Fibroblast of mammary gland (primary cell): ENCODE measurements around the gene CDX2.

Experiments
- DNase-seq: peaks from one replicate; pipeline ENCODE4 v3.0.0-alpha.2; 2010; ENCODE audit warnings: low read depth
- H3K4me3 ChIP-seq: 2 replicates; pipeline ENCODE4 v1.5.1; 2011; ENCODE audit warnings: low read depth, mild to moderate bottlenecking, low read length, moderate library complexity; ENCODE audit not compliant: control insufficient read depth
- TF ChIP-seq, protein P1 (sequence below): conservative IDR thresholded peaks from 2 replicates; pipeline ENCODE4 v1.5.1; 2011; ENCODE audit warnings: low read depth, low read length, inconsistent platforms; ENCODE audit not compliant: control insufficient read depth, insufficient read depth

Gene CDX2

DNA sequence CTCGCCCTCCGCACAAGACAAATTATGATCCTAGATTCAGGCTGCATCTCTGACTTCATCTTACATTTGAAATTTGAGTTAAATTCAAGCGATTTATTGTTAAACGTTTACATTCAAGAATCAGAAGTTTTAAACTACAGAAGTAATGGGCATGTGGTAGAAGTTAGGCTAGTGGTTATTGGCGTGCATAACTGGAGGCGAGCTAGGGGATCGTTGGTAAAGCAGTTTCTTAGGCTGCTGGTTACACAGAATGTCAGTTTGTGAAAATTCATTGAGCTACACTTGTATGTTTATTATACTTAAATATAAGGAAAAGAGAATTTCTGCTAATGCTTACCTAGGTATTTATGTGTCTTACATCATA lies 733 bp upstream of the CDX2 start:
- DNase-seq, result no peak
- TF ChIP-seq, protein P1, sequence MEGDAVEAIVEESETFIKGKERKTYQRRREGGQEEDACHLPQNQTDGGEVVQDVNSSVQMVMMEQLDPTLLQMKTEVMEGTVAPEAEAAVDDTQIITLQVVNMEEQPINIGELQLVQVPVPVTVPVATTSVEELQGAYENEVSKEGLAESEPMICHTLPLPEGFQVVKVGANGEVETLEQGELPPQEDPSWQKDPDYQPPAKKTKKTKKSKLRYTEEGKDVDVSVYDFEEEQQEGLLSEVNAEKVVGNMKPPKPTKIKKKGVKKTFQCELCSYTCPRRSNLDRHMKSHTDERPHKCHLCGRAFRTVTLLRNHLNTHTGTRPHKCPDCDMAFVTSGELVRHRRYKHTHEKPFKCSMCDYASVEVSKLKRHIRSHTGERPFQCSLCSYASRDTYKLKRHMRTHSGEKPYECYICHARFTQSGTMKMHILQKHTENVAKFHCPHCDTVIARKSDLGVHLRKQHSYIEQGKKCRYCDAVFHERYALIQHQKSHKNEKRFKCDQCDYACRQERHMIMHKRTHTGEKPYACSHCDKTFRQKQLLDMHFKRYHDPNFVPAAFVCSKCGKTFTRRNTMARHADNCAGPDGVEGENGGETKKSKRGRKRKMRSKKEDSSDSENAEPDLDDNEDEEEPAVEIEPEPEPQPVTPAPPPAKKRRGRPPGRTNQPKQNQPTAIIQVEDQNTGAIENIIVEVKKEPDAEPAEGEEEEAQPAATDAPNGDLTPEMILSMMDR, result no peak
- no peak overlapping the region for H3K4me3 ChIP-seq

DNA sequence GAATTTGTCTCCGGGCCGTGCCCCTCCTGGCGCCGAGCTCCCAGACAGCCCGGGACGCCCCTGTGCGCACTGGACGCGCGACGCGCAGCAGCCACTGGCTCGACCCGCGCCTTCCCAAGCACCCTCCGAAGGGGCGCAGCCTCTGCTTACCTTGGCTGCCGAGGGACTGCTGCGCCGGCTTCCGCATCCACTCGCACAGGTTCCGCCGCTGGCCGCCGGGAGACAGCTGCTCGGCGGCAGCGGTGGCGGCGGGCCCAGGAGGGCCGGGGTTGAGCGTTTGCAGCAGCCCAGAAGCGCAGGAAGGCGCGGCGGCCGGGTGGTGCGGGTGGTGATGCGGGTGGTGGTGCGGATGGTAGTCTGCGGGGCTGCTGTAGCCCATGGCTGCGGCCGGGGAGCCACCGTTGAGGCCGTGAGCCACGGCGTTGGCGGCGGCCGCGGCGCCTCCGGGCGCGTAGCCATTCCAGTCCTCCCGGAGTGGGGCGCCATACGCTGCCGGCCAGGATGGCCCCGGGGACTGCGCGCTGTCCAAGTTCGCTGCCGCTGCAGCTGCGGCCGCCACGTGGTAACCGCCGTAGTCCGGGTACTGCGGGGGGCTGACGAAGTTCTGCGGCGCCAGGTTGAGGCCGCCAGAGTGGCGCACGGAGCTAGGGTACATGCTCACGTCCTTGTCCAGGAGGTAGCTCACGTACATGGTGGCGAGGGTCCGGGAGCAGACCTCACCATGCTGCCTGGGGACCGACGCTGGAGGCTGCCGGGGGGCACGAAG lies 616 bp downstream of the CDX2 start:
- TF ChIP-seq, protein P1, result no peak
- H3K4me3 ChIP-seq, result no peak overlapping the region
- no peak for DNase-seq

DNA sequence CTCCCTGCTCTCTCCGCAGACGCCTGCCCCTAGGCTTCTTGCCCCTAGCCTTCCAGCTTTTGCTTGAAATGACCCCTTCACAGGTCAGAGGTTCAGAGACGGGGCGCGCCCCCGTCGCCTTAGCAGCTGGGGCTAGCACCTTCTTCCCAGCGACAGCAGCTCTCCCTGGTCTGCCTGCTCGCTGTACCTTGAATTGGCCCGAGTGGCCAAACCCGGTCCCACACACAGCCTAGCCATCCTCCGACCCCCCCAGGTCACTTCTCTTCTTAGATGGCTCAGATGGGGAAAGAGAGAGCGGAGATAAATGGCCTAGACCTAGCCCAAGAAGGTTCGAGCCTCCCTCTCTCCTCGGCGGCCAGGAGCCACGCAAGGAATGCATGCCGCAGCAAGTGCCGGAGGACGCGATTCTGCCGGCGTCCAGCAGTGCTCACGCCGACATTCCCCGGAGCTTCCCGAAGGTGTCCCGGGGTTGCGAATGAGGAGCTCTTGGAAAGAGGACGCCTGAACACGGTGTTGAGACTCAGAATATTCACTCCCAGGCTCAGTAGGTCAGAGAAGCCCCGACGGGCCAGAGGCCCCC lies 1.3 kb downstream of the CDX2 start:
- no peak for DNase-seq
- TF ChIP-seq, protein P1, result no peak
- no peak overlapping the region for H3K4me3 ChIP-seq

DNA sequence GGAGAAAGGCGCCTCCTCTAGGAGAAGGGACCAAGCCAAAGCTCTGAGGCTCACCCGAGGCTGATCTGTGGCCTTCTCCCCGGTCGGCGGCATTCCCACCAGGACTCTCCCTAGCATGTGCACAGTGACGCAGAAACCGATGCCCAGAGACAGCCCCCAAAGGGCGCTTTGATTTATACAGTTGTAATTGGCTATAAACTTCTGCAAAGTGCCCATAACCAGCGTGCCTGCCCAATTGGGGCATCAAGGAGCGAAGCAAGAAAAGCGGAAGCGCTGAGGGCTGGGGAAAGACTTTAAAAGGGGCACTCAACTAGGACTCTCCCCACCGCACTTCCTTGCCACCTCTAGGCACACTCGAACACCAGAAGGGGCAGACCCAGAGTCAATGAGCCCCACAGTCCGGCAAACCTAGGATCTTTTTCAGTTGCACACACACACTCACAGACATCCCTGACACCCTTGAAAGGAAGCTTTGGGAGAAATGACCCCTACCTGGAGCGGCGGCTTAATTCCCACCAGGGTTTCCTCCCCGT lies 1.8 kb downstream of the CDX2 start:
- H3K4me3 ChIP-seq, result no peak overlapping the region
- TF ChIP-seq, protein P1, result no peak
- DNase-seq, result no peak

DNA sequence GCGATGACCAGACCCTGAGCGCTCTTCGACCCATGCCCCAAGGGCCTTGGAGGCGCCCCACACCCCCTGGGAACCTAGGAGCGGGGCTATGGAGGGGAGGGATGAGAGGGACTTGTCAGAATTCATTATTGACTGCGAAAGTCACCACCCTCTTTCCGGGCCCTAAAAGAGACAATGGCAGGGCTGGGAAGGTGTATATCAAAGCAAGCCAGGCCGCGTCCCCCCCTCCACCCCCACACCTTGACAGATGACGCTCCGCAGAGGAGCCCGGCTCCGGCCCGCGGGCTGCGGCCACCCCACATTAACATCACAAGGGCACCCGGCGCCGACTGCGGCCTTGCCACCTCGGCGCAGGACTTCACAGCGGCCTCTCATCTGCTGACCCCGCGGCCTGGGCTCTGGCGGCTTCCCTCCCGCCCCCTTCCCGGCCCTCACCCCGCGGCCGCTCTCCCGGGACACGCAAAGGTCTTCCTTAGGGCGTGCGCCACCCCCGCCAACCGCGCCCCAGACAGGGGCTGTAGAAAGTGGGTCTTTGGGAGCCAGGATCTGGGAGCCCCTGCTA lies 2.4 kb downstream of the CDX2 start:
- TF ChIP-seq, protein P1, result no peak
- DNase-seq, result no peak
- H3K4me3 ChIP-seq, result no peak overlapping the region

DNA sequence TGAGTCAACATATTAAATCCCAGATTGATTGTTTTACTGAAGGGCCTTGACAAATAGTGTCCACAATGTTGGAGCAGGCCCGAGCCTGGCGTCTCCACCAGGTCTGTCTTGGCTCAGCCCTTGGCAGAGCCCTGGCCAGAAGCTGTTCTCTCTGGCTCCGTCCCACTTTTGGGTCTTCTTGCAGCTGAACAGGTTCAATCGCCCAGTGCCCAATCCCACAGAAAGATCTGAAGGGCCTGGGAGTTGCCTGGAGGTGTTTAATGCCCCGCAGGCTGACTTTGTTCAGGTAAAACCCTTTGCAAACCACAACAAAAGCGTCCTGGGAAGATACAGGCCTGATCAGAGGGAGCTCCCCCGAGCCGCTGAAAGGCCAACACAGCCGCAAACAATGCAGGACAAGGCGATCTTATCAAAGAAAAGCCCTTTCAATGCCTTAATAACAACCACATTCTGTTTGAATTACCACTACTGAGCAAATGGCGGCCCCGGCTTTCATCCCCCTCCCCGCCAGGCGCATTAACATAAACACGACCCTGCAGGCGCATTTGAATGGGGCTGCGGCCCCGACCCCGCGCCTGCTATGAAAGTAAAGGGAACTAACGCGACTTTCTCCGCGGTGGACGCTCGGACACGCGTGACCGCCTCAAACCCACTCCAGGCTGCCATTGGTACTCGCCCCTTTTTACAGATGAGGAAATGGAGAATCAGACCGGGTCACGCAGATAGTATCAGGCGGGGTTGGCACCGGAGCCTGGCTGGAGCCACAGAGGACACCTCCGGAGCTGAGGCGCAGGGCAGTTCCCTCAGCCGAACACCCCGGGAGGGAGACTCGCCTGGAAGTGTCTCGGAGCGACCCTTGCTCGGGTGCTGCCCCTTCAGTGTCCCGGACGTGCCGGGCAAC lies 3.1 kb downstream of the CDX2 start:
- TF ChIP-seq, protein P1, result no peak
- DNase-seq, result no peak

More for the DNA sequence above, 3.1 kb downstream of the CDX2 start:
- H3K4me3 ChIP-seq, result no peak overlapping the region
